Esophagus muscularis mucosa (tissue), 4 donors: ENCODE data around the gene XAGE5. TPM values are rescaled to one million over a fixed set of nuclear protein-coding genes. Genes with fewer than 3 reads are reported as not detected.

Experiments
- DNase-seq: peaks from one replicate; pipeline ENCODE4 v3.0.0-alpha.2; 2017; ENCODE audit errors: extremely low spot score
- H3K27ac ChIP-seq, 4 donors: fragments of 200-600 bp; sonication (generic); replicated peaks in 1 of 4; 1 replicate in 3 of 4; 2 replicates in 1 of 4; pipeline ENCODE4 v1.5.1; 2016 to 2019; ENCODE audit warnings: mild to moderate bottlenecking in 1 of 4
- H3K27me3 ChIP-seq, 4 donors: fragments of 200-600 bp; sonication (generic); one replicate each; pipeline versions ENCODE4 v1.5.1 to v1.6.0; 2016 to 2019
- H3K36me3 ChIP-seq, 4 donors: fragments of 200-600 bp; sonication (generic); one replicate each; pipeline ENCODE4 v1.5.1; 2016 to 2019
- H3K4me1 ChIP-seq, 4 donors: fragments of 200-600 bp; sonication (generic); one replicate each; pipeline ENCODE4 v1.5.1; 2016 to 2019
- H3K4me3 ChIP-seq, 4 donors: fragments of 200-600 bp; sonication (generic); 1 replicate in 2 of 4; 2 replicates in 2 of 4; pipeline ENCODE4 v1.5.1; 2016 to 2019; ENCODE audit warnings: mild to moderate bottlenecking in 4 of 4, moderate library complexity in 1 of 4
- H3K9me3 ChIP-seq, 4 donors: fragments of 200-600 bp; sonication (generic); 1 replicate in 3 of 4; 2 replicates in 1 of 4; pipeline ENCODE4 v1.5.1; 2016 to 2019
- CTCF ChIP-seq, 3 experiments: fragments of 200-600 bp in 2 of 3; fragments of 450-650 bp in 1 of 3; sonication (generic) in 2 of 3; IDR thresholded peaks; one replicate each; pipeline ENCODE4 v1.5.1; 2017 to 2019; ENCODE audit warnings: antibody characterized with exemption in 3 of 3, mild to moderate bottlenecking in 2 of 3, moderate library complexity in 1 of 3
- WGBS: methylation state at CpG from one replicate; pipeline ENCODE4 v1.1.5; 2018; 5-methylcytosine and 5-hydroxymethylcytosine counted together
- intact Hi-C: fragments of 100-400 bp; cut with DNase I; formaldehyde crosslinking; loops from one replicate; pipeline ENCODE4 v1.15.1; 2023
- small RNA-seq, 3 donors: library from RNA; depleted of rRNA; stranded (forward); fragments of <200 nt; gene quantifications; one replicate each; pipeline ENCODE3, GENCODE V24; 2016
- total RNA-seq, 4 donors: library from RNA; depleted of rRNA; stranded (reverse); fragments of >200 nt; gene quantifications; one replicate each; pipeline versions ENCODE4 v1.1.0 to v1.2.1, GENCODE V29; 2016

The XAGE5 gene
- total RNA-seq, 4 donors from 2014 or later: not detected

- 51% methylated on average over 6 of the region's 6 CpGs for WGBS
- H3K27ac ChIP-seq: no peak overlapping the region
- intact Hi-C loops: no loop called here
- H3K36me3 ChIP-seq: no peaks in the 10 kb centered on the region
- H3K27me3 ChIP-seq: peaks cover 0 to 3% (median 0%) of the 10 kb centered on the region in 4 donors
- H3K9me3 ChIP-seq: peaks cover 0 to 2% (median 0%) of the 10 kb centered on the region in 4 donors
- TF ChIP-seq CTCF (IDR thresholded peaks at IDR 0.05): no peak
- H3K4me1 ChIP-seq: no peaks in the 10 kb centered on the region
- no peak for DNase-seq
- no peak overlapping the region for H3K4me3 ChIP-seq
These were observed 54.4 kb downstream of the XAGE5 start for GRCh38 chrX:52865343-52865998.

Small RNA genes within 50 kb of the gene (small RNA-seq; reads per million reads assigned to genes)
- gene AC244505.6: 0 reads per million in 3 donors
- 0 reads per million in 3 donors for gene AC244505.7

Other genes with a start within 250 kb of the XAGE5 start
- not detected for gene SSX7, start 156.4 kb upstream of the XAGE5 start, total RNA-seq
- not detected for gene SSX2, start 104.1 kb upstream of the XAGE5 start, total RNA-seq
- gene SSX2B, start 60.0 kb upstream of the XAGE5 start, total RNA-seq: not detected
- gene SPANXN5, start 13.9 kb upstream of the XAGE5 start, total RNA-seq: not detected
- not detected for gene XAGE3, start 56.8 kb downstream of the XAGE5 start, total RNA-seq
- 10 to 100 TPM; 11.9 to 23.4 (median 14.9) TPM for gene FAM156B, start 86.0 kb downstream of the XAGE5 start, total RNA-seq
- gene FAM156A, start 147.2 kb downstream of the XAGE5 start, total RNA-seq: 10 to 100 TPM in 1 of 4 donors, 1 to 10 TPM in 3; 8.0 to 14.5 (median 8.8) TPM
- gene GPR173, start 237.5 kb downstream of the XAGE5 start, total RNA-seq: 1 to 10 TPM in 1 of 4 donors, under 1 TPM in 3; 0.83 to 2.8 (median 0.90) TPM